GM18870 (cell line): ENCODE data around the gene CADM1.

Experiments
- ATAC-seq: cut with Tn5 transposase; IDR thresholded peaks from one replicate; pipeline ENCODE4 v1.9.1; 2021; ENCODE audit warnings: moderate library complexity; ENCODE audit not compliant: unreplicated experiment

The CADM1 gene

DNA sequence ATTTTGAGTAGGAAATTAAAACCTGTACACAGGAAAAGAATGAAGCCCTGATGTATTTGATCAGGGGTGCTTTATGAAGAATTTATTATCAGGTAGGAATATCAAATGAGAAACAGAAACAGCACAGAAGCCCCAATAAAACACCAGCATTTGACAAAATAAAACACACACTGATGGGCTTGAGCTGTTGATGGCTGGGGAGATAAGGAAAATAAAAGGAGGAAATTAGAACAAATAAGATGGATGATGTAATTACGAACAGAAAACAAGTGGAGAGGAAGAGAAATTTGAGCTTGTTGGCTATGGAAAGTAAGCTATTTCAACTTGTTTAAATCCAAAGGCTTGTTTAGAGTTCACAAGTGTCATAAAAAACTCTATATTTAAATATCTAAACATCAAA, 213.7 kb downstream of the CADM1 start:
- ATAC-seq, result no peak

DNA sequence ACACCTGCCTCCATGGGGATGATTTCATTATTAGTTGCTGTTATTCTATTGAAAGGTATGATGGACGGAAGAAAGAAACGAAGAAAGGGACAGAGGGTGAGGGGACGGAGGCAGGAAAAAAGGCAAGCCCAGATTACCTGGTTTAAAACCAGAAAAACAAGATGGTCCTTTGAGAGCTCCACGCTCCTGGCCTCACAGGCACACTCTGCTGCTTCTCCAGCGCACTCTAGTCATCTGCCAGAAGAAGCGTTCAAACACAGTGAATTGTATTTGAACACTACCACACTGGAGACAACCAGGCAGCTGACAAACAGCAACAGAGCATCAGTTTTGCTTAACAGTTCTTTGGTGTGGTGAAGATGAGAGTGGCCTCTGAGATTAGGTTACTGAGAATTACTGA, 216.9 kb downstream of the CADM1 start:
- ATAC-seq, result no peak

DNA sequence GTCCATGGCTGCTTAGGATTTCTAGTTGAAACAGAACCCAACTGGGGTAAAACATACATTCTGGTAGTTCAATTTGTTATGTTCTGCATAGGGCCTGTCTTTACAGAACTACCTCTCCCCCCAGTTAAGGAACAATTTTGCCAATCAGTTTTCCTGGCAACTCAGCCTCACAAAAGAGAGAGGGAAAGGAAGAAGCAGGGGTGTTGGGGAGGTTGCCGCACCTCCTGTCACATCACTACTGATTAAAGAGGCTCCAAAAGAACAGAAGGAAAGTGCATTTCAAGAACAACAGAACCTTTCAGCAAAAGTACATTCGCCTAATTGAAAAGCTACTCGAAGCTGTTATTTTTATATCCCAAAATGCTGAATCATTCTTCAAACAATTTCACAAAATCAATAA, 217.6 kb downstream of the CADM1 start:
- ATAC-seq, result no peak

DNA sequence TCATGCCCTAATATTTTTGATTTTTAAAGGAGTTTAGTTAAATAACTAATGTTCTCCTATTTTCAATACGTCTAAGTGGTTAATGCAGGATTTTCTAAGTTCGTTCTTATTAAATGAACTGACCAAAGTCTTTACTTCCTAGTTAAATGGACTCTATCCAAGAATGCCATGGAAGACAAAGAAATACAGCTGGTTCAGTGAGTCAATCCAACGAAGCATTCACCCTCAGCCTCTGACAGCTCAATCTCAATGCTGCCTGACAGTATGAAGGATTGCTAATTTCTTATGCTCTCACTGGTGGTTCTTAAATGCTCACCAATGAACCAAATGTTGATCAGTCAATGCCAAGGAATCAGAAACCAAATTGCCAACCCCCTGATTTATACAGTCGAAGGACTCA, 219.4 kb downstream of the CADM1 start:
- ATAC-seq, result no peak

DNA sequence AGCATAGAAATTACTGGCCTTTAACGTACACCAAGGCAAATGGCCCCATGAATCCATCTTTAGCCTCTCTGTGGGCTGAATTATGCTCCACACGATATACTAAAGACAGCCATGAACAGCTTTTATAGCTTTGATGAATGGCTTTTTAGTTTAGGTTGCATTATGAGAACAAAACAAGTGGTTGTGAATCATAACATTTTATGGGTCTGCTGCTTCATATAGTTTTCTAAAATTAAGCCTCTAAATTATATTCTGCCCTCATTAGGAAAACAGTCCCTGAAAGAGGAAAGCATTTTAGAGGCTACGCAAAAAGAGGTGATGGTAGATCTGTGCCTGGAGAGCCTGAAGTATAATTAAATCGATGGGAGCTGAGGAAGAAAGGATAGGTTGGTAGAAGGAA, 221.3 kb downstream of the CADM1 start:
- ATAC-seq, result no peak

DNA sequence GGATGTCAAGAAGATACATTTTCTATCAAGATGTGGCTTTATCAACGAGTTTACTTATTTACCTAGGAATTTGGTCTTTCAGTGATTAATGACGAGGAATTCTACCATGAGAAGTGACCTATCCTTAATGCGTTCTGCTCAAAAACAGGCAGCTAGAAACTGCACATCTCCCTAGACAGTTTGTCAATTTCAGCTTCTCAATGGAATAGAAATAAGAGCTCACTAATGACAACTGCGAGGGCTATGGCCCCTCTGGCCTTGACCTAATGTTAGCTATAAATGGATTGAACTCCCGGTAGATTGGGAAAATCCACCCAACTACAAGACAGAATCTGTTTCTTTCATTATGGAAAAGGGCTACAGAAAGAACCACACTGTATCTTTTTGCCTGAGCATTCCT, 223.4 kb downstream of the CADM1 start:
- ATAC-seq, result no peak

DNA sequence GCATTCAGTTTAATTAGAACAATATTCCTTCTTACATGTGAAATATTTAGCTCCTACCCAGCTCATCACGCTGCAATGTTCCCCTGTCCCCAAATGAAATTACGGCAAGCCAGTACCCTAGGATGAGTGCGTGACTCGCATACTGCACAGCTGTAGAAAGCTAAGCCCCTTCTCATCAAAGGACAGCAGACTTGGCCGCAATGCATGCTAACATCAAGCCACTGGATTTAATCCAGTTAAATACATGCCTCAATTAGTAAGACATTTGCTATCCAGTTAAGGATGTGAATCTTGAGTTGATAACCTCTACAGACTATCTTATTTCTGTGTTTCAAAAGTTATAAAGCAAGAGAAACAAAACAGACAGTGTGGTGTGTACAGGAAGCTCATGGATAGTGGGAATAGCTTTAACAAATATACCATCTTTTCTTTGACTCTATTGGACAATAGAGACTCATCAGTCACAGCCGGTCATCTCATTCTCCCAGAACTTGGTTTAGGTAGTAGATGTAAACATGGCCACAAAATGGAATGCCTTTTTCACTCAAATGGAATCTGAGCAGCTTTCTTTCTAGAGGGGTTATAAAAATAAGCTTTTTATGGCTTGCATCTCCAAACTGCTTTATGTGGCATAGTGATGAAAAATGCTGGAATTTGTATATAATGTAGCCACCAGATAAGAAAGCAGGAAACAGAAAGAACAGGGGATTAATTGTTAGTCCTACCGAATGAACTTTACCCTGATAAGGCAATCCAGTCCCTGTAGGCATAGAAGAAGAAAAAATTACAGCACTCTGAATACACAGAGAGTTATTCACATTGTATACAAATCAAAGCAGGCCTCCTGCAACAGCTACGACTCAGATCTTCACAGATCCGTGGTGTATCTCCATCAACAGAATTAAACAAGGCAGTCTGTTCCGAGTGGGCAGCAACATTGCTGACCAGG, 224.1 kb downstream of the CADM1 start:
- ATAC-seq, result no peak

DNA sequence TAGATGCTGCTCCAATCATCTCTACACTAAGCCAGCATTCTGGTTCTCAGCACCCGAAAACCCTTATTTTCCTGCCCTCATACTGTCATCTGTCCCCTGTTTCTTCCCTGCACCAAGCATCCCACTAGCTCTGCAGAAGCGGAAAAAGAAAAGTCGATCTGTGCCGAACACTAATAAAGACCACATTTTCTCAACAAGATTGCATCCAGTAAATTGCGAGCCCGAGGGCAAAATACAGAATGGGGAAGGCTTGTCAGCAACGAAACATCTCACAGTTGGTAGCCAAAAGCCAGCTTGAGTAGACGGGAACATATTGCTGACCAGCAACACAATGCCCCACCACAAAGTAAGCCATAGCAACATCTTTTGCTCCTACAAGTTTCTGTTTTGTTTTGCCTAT, 227.4 kb downstream of the CADM1 start:
- ATAC-seq, result no peak

DNA sequence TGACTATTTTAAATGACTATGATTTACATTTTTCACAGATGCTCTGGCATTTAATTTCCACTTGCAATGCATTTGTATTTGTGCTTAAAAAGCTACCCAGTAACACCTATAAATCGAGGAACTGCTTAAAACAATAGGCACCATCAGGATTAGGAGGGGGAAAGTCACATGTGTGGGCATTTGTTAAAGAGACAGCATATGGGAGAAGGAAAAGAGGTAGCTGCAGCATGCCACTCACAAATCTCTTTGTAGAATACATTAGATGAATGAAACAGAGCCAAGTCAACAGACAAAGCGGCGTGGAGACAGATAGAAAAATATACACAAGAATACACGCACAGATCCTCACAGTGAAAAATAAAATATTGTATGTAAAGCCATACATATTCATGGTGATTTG, 228.0 kb downstream of the CADM1 start:
- ATAC-seq, result no peak

DNA sequence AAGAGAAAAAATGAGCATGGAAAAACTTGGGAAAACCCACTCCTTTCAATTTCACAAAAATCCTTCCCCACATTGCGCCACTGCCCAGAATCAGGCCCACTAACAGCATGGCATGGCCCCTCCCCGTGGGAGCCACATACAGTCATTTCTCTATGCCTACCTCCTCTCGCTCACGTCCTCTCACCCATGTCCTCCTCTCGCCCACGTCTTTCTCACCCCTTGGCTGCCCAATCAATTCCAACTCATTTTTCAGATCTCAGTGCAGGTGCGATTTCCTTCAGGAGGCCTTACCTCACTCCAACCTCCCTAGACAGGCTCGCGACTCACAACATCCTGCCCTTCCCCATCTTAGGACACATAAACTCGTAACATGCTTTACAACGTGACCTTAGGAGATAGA, 229.2 kb downstream of the CADM1 start:
- no peak for ATAC-seq

DNA sequence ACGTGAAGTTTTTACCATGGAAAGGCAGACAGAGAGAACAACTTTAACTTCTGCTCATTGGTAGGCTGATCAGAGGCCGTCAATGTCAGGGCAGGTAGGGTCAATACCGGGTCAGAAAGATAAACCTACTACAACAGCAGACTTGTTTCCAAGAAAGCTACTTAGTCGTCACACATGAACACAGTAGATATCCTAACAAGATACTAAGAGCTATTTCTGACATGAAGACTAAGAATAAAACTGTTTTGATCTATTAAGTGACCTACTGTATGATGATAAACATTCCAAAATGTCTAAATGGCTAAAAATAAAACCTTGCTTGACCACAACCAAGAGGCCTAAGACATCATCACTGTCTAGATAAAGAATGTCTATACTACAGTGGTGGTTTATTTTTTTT, 231.3 kb downstream of the CADM1 start:
- ATAC-seq, result no peak

DNA sequence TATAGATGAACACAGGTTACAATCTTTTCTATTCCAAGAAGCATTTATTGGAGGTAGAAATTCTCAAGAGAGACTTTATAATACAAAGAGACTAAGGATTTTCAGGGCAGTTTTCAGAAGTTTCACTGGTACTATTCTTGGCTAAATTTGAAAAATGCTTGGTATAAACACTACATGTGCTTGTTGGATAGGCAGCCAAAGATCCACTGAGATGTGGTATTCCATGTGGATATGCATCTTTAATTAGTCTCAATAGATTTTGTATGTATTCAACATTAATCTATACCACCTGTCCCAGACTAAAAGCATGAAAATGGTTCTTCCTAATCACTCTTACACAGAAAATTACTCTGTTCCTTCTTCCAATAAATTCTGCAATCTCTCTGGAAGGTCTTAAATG, 232.6 kb downstream of the CADM1 start:
- no peak for ATAC-seq

DNA sequence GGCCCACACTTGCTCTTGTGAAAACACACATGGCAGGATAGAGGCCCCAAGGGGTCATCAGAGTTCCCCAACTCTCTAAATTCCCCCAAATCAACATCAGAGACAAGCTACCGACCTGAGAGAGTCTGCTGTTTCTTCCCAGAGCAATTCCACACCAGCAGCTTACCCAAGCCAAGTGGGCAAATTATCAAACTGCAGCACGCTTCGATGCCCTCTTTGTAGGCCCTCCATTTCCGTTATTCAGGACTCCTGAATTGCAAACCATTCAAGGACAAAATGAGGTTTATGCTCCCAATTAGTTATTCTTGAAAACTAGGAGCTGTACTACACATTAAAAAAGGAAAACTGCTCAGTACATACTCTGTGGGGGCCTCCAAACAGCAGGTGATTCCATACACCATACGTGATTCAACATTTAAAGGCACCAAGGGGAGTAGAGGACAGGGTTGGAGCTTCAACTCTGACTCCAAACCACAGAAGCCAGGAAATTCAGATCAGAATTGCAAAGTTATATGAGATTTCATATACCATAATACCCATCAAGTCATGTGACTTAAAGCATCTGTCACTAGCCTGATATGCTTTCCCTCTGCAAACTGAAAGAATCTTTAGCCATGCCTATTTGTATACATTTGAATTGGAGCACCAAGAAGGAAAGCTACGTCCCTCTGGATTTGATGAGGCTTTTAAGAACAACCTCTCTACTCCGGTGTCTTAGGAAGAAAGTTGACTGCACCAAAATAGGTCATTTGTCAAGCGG, 234.8 kb downstream of the CADM1 start:
- ATAC-seq, result no peak

DNA sequence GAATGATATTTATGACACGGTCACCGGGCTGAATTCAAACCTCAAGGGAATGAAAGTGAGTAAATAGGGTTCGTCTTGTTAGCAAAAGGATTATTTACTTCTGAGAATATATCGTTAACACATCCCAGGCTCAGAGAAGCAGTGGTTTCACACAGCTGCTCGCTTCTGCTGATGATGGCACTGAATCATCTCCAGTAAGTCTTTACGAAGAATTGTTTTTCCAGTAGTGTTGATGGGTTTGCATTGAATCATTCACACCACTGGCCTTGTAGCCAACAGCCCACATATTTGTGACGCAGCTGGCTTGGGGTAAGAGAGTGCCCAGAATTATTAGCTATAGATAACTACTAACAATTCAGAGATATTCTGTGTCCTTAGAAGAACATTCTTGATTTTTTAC, 236.3 kb downstream of the CADM1 start:
- no peak for ATAC-seq

DNA sequence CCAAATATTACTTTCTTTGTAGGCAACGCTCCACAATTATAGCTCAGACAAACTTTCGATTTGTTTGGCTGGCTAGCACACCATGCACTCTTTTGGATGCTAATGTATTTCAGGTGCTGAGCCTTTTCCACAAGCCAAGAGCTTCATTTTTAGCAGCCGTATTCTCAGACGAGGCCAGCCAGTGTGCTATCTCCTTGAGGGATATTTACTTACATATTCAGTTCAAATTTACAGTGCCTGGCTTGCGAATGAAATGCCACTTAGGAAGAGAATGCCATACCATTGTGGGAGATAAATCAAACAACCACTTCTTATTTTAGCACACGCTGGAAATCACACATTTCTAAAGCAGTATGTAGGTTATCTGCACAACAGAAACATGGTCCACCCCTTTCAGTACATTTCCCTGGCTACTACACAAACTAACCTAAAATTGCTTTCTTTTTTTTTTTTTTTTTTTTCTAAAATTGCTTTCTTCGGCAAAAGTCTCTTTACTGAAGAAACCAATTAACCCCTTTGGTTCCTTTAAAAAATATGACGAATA, 236.9 kb downstream of the CADM1 start:
- no peak for ATAC-seq

DNA sequence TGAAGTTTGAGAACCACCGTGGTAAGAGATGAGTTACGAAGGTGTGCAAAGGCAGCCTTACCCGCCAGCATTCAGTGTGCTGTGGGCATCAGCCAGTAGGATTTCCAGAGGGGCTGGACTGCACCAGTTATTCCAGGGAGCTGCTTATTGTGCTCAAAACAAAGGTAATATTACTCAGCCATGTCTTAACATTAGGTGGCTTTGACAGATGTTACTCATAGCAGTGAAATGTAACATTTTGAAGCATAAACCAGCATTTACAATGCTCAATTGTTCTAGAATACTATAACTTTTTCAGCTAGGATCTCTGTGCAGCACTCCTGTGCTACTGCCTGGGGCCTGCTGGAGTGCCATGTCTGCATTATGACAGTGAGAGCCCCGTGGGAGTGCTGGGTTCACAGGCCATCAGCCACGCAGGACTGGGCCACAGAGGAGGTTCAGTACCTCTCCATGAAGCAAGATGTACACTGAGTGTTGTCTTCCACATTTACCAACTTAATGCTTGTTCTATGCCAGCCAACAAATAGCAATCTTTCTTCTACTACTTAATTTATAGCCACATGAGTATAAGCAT, 238.1 kb downstream of the CADM1 start:
- no peak for ATAC-seq

DNA sequence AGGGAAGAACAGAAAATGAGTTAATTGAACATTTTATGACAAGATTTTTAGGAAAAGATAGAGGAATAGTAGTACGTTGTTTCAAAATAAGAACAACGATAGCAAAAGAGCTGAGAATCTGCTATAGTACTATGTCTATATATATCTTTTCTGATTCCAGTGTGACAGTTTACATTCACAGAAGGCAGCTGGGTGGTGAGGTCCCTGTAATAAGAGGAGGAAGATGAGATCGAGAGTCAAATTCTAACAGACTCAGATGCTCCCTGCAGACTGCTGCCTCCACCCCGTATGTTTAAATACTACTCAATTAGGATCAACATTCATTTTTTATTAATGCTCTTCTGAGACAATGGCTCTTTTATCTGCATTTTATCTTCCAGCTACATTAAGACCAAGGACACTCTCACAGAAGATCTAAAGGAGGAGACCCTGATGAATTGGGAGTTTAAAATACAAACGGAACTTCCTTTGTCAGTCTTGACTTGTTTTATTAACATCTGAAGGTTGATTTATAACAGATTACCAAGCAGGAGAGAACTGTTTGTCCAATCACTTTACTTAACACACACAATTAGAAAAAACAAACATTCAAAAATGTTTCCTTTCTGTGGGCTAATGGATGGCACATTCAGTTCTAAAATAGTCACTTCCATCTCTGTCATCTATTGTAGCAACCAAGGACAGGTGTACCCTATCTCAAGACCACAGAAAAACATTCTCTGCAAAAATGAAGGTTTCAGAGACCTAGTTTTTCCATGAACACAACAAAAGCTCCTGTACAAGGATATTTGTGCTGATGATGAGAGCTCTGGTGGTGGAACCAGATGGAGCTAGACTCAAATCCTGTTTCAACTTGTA, 240.2 kb downstream of the CADM1 start:
- no peak for ATAC-seq

DNA sequence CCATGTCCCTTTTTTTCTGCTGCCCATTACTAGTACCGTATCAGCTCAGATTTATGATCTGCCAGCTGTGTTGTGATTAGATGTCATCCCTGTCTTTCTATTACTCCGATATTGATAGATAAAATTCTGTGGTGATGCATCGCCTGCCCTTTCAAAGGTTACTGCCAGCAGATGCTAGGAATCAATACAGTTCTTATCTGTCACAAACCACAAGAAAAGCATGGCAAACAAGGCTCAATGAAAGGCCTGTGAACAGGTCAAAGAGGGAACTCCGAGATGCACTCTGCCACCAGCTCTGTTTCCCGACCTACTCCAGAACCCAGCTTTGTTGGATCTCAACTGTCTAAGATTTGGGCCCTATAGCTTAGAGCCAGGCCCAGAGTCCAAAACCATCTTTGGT, 246.0 kb downstream of the CADM1 start:
- no peak for ATAC-seq

DNA sequence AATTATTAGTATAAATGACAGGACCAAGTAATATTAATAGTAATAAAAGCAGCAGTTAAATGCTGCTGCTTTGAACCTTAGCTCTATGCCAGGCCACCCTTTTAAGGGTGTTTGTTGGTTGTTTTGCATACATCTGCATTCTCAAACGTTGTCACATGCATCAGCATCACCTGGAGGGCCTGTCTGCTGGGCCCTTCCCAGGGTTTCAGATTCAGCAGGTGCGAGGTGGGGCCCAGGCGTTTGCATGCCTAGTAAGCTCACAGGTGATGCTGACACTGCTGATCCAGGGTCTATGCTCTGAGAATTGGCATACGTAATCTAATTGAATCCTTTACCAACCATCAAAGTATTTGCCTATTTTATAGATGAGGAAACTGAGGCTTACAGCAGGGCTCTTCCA, 246.5 kb downstream of the CADM1 start:
- no peak for ATAC-seq

DNA sequence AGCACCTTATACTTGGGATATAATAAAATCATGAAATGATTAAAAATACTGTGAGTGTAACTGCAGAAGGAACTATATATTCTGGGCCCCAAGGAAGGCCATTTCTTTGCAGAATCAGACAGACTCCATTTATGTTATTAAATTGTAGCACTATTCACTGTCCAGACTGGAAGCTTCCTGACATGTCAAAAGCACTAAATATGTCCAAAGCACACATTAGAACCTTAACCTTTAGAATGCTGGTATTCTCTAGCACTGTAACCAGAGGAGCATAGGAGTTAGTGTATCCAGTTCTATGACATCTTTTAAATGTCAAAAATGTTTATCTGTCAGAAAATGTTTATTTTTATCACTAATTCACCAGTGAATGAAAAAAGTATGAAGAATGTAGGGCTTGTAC, 246.9 kb downstream of the CADM1 start:
- no peak for ATAC-seq
